IPS DF 4.7 (cell line): ENCODE measurements around the gene PLEKHA6.

Experiments used
- DNase-seq: peaks from one replicate; pipeline ENCODE4 v3.0.0-alpha.2; 2013; ENCODE audit warnings: low spot score; ENCODE audit errors: extremely low read depth

The PLEKHA6 gene

DNA sequence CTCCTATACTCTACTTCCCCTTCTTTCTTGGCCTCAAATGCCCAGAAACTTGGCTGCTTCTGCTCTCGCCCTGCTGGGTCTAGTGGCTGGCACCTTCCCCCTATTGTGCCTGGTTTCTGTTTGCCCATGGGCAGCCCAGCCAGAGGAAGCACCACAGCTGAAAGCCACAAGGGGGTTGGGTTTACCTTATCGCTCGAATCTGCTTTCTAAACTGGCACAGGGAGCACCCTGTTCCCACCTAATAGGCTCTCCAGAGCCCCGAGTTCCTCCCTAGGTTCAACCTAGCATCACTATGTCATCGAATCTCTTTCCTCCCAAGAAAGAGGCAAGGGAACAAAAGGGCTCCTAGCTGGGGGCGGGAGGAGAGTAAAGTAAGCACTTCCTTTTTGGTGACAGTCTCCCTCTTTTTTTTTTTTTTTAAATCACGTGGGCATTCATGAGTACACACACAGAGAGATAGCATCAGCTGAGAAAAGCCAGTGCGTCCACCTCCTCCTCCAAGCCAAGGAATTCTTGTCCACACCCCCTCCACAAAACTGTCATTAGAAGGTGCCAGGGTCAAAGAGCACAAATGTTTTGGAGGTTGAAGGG is 72.8 kb downstream of the PLEKHA6 start:
- no peak for DNase-seq

DNA sequence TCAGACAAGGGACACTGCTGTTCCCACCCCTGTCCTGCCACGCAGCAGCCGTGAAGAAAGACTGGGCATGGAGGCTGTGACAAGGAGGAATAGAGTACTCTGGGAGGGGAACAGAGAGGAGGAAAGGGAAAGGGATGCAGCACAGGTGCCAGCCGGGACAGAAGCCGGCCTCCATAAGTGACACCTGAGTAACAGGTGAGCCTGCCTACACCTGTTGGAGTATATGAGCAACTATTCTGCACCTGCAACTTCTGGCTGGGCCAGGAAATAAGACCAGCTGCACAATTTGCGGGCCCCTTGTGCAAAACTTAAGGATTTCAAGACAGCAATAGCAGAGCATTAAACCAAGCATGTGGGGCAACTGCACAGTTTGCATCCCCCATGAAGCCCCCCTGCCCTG is 73.4 kb downstream of the PLEKHA6 start:
- DNase-seq = no peak

DNA sequence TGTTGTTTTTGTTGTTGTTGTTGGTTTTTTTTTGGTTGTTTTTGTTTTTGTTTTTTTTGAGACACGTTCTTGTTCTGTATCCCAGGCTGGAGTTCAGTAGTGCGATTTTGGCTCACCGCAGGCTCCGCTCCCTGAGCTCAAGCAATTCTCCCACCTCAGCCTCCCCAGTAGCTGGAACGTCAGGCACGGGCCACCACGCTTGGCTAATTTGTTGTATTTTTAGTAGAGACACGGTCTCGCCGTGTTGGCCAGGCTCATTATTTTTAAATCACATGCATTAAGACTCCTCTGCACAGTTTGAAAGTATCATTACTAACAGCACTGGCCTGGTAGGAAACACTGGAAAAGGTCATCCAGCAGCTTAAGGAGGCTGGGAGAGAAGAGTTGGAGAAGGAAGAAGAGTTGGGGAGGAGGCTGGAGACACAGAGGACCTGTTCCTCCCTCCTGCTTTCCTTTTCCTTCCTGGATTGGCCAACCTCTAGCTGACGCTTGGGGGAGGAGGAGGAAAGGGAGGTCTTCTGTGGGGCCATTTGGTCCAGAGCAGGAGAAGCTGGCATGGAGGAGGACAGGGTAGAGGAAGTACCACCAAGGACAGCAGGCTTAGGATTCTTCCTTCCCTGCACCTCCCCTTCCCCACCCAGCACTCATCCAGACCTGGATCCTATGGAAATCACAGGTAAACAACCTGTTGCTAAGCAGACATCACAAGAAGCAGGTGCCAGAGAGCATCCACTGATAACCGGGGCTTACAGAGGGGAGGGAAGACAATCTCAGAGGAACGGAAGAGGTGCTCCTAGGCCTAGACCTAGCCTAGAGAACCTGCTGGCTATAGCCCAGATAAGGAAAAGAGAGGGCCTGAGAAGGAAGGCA is 74.1 kb downstream of the PLEKHA6 start:
- DNase-seq = no peak

DNA sequence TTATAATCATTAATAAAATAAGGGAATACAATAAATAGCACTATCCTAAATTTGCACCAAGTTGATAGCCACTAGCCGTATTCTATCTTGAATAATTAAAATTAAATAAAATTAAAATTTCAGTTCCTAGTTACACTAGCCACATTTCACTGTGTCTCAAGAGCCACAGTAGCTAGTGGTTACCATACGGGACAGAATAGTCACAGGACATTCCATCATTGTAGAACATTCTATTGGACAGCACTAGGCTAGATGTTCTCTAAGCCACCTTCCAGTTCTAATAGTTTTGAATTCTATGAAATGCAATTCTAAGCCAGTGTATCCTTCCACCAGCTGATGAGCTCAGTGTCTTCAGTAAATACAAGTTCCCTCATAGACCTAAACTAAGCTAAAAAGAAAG is 74.8 kb downstream of the PLEKHA6 start:
- DNase-seq = no peak

DNA sequence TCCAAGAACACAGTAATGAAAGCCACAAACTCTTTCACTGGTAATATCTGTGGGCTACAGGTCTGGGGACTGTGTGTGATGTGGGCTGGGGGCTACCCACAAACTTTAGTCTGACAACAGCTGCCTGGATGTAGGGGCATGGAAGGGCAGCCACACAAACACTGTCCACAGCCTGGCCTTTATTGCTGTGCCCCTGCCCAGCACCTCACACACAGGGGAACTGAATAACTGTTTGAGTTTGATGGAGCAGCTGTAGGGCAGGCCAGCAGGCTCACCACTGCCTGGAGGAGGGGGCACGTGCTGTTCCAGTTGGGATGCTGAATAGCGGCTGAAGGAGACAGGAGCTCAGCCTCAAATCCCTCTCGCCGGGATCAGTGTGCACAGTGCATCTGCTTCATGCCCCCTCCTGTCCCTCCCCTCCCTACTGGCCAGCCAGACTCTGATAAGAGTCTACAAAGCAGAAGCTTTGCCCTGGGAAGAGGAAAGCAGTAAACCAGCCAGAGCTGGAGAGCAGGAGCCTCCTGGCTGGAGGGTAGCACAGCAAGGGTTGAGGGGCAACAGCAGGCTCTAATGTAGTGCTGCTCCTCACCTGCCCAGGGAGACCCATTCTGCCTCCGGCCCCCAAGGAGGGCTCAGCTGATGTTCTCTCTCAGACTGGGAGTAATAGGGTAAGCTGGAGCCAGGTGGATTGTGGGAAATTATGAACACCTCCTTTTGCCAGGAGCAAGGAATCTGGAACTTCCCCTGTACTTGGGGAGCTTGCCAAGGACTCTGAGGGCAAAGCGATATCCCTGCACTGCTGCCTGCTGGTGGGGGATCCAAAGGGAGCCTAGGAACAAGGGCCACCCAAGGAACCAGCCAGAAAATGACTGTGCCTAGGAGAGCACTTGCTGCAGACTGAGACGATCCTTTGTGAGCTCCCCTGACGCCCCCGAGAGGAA is 75.7 kb downstream of the PLEKHA6 start:
- no peak for DNase-seq

DNA sequence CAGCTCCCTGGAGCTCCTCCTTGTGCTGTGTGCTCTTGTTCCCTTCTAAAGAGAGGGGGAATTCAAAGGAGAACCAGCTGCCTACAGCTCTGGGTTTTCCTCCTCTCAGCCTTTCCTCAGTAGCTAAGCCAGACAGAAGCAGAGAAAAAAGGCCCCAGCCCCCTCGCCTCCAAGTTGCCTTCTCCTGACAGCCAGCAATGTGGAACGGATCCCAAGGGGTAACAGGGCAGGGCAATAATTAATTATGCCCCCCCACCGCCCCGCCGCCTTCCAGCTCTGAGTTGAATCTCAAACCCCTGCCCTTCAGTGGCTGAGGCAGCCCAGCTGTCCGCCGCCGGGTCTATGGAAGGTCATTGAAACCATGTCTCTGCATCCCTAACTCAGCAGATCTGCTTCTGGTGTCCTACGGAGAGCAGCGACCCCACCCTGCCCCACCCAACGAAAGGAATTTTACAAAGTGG is 76.9 kb downstream of the PLEKHA6 start:
- no peak for DNase-seq

DNA sequence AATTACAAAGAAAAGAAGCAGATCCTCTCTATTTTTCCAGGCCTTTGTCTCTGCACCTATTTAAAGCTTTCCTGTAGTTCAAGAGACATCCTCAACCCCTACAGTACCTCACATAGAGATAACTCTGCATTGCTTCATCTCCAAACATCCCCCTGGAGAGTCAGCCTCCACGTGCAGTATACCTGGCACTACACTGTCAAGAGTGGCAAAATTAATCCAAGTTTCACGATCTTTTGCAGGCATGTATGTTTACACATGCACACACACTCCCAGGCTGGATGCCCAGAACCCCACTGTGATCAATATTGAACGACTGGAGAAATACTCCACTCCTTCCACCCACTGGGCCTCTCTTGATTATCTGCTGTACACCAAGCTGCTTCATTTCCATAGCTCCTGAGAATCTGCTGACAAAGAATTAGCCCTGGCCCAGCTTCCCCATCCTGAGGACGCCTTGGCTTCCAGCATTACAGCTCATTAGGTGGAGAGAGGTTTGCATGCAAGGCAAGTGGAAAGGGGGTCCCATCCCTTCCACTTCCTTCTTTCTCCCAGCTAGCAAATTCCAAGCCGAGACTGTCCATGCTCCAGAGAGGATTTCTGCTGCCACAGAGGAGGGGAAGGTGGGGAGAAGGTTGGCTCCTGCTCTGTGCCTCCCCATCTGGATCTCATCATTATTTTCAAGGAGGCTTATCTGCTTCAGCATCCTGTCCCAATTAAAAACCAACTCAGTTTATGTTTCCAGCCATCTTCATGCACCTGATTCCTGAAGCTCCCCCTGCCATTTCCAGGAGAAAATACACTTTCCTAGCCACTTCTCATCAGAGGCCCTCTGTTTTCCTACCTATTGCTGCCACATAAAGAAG is 79.4 kb downstream of the PLEKHA6 start:
- no peak for DNase-seq

DNA sequence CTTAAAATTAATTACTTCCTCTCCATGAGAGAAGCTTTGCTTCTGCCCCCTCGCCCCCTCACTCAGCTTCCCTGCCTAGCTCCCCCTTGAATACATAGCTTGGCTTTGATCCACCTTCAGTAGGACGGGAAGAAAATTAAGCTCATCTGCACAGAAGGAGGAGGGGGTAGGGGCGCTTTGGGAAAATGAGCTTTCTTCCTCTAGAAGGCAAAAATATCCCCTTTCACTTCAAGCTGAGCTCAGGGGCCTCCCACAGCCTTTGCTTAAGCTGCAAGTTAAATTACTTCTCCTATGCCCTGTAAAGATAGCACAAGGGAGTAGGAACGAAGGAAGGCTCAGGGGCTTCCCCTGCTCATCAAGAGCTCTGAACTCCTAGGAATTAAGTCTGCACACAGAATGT is 80.8 kb downstream of the PLEKHA6 start:
- no peak for DNase-seq

DNA sequence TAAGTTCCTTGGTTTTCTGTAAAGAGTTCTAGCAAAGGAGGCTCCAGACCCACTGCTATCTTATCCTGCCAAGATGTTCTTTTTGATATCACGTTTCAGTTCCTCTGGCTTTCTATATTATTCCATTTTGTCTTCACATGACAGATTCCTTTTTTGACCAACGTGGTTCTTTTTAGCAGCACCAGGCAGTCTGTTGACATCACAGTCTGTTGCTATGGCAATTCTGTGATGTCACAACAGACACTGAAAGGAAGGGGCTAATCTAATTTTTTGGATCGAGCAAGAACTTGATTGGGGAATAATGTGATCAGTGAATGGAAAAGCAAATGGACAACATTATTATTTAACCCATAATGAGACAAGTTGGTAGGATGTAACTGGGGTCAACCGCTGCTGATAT is 81.5 kb downstream of the PLEKHA6 start:
- DNase-seq = no peak

DNA sequence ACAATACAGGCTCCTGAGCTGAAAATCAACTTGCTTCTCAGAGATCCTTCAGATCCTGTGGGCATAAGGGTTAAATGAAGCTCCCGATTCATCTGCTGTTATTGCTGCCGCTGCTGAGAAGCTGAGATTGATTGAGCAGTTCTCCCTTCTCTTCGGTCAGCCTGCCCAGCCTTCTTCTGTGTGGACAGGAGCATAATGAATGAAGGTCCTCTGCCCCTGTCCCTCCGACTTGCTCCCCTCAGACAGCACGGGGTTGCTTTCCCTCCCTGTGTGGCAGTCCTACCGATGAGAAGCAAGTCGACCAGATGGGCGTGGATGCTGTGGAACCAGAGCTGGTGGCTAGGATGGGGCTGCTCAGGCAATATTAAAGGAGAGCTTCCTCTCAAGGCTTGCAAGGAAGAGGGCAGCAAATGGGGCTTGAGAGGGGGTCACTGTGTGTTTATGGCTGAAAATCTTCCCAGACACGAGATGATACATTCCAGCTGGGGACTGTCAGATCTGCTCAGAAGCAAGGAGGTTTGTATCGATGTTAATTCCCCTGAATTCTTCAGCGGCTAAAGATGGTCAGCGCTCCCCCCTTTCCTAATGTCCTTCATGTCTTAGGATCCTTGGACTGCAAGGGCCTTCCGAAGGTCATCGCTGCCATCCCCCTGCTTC is 82.0 kb downstream of the PLEKHA6 start:
- DNase-seq = no peak

DNA sequence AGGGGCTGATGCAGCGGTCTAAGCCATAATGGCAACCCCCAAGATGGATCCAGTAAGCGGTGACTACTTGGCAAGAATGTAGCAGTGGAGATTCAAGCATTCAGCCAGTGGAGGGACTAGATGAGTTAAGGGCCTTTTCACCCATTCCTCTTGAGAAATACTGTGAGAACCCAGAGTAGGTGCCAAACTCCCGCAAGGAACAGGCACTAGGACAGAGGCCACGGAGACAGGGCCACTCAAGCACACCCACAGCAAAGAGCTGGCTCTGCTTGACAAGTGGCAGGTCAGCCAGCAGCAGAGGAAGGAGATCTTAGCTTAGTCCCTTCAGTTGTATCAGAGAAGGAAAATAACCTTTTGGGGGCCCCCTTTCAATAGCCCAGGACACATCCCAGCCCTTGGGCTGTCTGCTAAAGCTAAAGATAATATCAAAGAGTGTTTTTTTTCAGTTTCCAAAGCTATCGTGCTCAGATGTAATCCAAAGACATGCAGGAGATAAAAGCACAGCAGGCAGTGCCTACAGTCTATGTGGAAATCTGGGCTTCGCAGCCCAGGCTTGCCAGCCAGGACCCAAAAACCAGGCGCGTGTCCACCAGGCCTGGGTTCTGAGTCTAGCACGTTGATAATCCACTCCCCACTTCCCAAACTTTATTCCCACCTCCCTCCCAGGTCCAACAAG is 83.9 kb downstream of the PLEKHA6 start:
- DNase-seq = no peak

DNA sequence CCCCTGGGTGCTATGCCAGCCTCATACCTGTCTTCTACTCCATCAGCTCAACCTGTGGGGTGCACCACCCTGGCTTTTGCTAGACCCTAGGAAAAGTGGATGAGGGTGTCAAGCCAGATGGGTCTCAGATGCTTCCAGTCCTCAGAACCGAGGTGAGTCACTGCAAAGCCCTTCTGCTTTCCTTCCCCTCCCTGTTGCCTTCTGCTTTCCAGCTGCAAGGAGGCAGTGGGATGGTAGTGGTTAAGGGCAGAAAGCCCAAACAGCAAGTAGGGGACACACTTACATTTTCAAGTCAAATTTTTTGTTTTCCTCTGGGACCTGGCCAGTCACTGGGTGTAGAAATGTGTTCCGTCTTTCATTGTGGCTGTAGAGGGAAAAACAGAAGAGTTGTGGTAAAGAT is 85.3 kb downstream of the PLEKHA6 start:
- no peak for DNase-seq

DNA sequence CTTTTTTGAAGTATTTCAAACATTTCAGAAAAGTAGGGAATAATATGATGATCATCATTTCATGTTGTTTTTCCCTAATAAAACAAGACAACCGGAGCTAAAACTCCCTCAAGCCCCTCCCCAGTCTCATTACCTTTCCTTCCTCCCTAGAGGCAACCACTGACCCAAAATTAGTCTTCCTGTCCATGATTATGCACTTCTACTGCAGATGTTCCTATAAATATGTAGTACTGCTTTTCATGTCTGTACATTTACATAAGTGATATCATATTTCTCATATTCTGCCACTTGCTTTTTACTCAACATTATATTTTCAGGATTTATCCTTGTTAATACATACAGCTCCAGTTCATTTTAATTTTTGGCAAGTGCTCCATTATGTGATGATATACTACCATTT is 87.2 kb downstream of the PLEKHA6 start:
- no peak for DNase-seq

DNA sequence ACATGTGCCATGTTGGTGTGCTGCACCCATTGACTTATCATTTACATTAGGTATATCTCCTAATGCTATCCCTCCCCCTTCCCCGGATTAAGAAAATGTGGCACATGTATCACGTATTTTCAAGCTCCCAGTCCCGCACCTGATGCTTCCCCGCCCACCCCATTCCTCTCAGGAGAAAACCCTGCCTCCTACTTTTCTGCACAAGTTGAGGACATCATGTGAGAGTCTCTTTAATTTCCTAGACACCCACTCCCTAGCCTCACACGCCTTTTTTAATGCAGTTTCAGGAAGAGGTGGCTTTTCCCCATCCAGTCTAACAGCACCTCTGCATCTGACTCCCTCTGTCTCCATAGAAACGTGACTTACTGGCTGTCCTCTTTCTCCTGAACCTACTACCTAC is 87.8 kb downstream of the PLEKHA6 start:
- no peak for DNase-seq

DNA sequence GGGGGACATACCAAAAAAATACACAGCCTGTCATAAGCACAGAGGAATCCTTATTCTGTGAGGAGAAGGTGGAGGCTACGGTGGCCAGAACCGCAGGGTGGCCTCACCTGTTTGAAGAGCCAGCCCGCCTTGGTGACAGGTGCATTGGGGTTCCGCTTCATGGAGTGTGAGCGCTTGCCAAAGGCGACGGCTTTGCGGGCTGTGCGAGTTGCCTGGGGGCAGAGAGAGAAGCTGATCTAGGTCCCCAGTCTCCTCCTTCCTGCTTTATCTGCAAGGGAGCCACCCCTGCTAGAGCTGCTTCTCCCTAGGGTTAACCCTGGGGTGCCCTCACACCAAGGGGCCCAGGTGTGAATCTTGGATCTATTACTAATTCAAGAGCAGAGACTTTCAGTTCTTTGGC is 91.6 kb downstream of the PLEKHA6 start:
- DNase-seq = no peak

DNA sequence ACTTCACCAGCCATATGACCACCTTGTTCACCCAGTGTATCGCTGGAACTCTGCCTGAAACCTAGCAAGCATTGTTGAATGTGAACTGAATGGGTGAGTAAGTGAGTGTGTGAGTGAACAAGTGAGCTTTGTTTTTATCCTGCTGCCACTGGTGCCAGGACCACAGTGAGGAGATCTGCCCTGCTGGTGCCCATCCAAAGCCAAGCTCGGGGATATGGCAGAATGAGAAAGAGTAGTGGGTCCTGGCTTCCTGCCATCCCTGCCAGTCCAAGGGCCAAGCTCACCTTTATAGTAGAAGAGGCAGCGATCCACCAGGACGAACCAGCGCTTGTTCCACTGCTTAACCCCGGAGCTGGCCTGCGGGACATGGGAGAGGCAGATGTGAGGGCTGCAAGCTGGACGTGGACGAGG is 92.5 kb downstream of the PLEKHA6 start:
- DNase-seq = no peak

DNA sequence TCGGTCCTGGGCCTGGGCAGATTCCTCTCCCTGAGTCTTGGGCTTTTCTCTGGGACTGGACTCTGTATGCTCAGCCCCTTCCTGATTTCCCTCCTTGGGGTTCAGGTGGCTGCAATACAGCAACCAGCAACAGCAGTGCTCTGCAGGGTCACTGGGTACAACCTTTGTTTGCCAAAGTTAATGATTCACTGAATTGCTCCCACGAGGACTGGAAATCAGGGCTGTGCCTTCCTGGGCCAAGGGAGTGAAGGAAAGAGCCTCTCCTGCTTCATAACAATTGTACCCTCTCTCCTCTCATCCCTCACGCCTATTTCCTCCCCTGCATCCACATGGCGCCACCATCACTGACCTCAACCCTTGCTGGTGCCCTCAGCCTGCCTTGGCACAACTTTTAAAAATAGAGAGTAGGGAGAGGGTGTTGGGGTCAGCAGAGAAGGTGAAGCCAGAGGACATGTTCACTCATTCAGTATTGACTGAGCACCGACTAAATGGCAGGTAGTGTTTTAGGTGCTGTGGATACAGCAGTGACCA is 93.2 kb downstream of the PLEKHA6 start:
- DNase-seq = no peak

DNA sequence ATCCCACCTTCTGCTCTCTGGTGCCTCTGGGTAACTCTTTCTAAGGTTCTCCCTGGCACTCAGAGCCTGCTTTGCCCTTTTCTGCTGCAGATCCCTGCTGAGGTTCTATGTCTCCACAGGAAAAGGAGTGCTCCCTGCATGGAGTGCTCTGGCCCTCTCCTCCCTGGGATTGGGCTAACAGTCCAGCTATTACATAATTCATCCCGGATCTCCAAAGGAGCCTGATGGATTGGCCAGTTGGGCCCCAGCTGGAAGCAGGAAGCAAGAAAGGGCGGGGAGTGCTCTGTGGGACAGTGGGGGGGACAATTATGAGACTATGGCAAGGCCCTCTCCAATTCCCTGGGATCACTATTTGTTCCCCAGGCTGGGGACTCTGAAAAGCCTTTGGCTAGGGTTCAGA is 94.1 kb downstream of the PLEKHA6 start:
- no peak for DNase-seq

DNA sequence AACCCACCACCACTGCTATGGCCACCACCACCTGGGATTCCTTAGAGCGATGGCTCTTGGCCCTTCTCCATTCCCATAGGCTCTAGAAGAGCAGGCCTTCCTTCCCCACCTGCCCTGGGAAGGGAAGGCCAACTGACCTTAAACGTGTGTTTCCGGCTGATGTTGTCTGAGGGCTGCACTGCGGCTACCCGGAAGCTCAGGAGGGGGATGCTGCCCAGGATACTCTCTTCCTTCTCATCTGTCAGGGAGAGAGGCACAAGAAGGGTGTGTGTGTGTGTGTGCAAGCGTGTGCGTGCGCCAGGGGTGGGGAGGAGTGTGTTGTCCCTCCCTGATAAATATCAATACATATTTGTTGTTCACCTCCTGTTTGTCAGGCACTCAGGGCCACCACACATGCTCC is 94.9 kb downstream of the PLEKHA6 start:
- no peak for DNase-seq
